Nephron (organoid): ENCODE results near the gene ZNF205.
A peak's percentile ranks its signal among the peaks of the same experiment; 100 is the strongest.

Source experiments
- H3K27ac Mint-ChIP-seq, 3 experiments: 2 replicates each; pipeline ENCODE4 v1.8.0; 2020; ENCODE audit warnings: mixed read lengths in 3 of 3, mild to moderate bottlenecking in 2 of 3, moderate library complexity in 1 of 3
- H3K27me3 Mint-ChIP-seq: 2 replicates; pipeline ENCODE4 v1.8.0; 2021; ENCODE audit warnings: low read depth, mild to moderate bottlenecking, moderate library complexity, mixed read lengths
- H3K36me3 Mint-ChIP-seq: 2 replicates; pipeline ENCODE4 v1.8.0; 2020; ENCODE audit warnings: low read depth, mixed read lengths
- H3K4me1 Mint-ChIP-seq: 2 replicates; pipeline ENCODE4 v1.8.0; 2020; ENCODE audit warnings: mixed read lengths
- H3K4me3 Mint-ChIP-seq, 3 experiments: 2 replicates each; pipeline ENCODE4 v1.8.0; 2020; ENCODE audit warnings: mild to moderate bottlenecking in 3 of 3, mixed read lengths in 3 of 3, moderate library complexity in 2 of 3
- H3K9me3 Mint-ChIP-seq: 2 replicates; pipeline ENCODE4 v1.8.0; 2020; ENCODE audit warnings: mixed read lengths
- TF ChIP-seq, protein P1 (sequence below), 3 experiments: fragments of 200-600 bp; sonication (generic); IDR thresholded peaks; one replicate each; pipeline ENCODE4 v1.5.0; 2021; ENCODE audit warnings: antibody characterized with exemption in 3 of 3; ENCODE audit not compliant: unreplicated experiment in 3 of 3

ZNF205 gene

DNA sequence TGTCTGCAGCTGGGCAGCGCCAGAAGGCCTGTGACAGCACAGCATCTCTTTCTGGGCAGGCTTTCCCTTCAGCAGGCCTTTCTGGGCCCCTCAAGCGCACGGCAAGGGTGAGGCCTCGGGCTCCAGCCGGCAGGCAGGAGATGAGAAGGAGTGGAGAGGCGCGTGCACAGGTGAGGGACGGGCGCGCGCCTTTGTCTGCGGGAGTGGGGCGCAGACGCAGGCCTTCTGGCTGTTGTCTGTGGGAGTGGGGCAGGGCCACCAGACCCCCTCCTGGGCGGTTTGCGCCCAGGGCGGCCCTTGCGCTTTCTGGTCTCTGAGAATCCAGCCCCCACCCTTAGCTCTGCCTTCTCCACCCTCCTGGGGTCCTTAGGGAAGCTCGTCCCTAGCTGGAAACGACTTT, 6.5 kb downstream of the ZNF205 start:
- no peak overlapping the region for H3K4me3 Mint-ChIP-seq
- H3K4me1 Mint-ChIP-seq = peaks cover 29% of the 10 kb centered on the region
- peaks cover 11% of the 10 kb centered on the region for H3K36me3 Mint-ChIP-seq
- no peaks in the 10 kb centered on the region for H3K9me3 Mint-ChIP-seq
- H3K27me3 Mint-ChIP-seq = no peaks in the 10 kb centered on the region
- no peak overlapping the region for H3K27ac Mint-ChIP-seq
- TF ChIP-seq, protein P1, sequence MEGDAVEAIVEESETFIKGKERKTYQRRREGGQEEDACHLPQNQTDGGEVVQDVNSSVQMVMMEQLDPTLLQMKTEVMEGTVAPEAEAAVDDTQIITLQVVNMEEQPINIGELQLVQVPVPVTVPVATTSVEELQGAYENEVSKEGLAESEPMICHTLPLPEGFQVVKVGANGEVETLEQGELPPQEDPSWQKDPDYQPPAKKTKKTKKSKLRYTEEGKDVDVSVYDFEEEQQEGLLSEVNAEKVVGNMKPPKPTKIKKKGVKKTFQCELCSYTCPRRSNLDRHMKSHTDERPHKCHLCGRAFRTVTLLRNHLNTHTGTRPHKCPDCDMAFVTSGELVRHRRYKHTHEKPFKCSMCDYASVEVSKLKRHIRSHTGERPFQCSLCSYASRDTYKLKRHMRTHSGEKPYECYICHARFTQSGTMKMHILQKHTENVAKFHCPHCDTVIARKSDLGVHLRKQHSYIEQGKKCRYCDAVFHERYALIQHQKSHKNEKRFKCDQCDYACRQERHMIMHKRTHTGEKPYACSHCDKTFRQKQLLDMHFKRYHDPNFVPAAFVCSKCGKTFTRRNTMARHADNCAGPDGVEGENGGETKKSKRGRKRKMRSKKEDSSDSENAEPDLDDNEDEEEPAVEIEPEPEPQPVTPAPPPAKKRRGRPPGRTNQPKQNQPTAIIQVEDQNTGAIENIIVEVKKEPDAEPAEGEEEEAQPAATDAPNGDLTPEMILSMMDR (IDR thresholded peaks at IDR 0.05; ENCODE audit: unreplicated experiment in 3 of 3) = no peak

DNA sequence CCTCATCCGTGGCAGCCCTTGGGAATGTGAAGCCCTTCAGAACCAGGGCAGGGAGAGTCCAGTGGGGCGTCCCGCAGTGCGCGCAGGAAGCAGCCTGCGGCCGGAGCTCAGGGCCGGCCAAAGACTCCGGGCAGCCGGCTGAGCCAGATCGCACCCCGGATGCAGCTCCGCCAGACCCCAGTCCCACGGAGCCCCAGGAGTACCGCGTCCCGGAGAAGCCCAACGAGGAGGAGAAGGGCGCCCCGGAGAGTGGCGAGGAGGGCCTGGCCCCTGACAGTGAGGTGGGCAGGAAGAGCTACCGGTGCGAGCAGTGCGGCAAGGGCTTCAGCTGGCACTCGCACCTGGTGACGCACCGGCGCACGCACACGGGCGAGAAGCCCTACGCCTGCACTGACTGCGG, 6.9 kb downstream of the ZNF205 start:
- TF ChIP-seq, protein P1 (IDR thresholded peaks at IDR 0.05; ENCODE audit: unreplicated experiment in 3 of 3) = no peak
- Mint-ChIP-seq H3K4me3 (no peak overlapping the region), H3K9me3 (no peaks in the 10 kb centered on the region), H3K4me1 (peaks cover 28% of the 10 kb centered on the region), H3K36me3 (peaks cover 11% of the 10 kb centered on the region), H3K27me3 (no peaks in the 10 kb centered on the region), H3K27ac (no peak overlapping the region)

GRCh38 chr16:3119701-3120408, 7.5 kb downstream of the ZNF205 start:
- H3K9me3 Mint-ChIP-seq = no peaks in the 10 kb centered on the region
- TF ChIP-seq, protein P1 (IDR thresholded peaks at IDR 0.05; ENCODE audit: unreplicated experiment in 3 of 3) = no peak
- no peak overlapping the region for H3K27ac Mint-ChIP-seq
- peaks cover 28% of the 10 kb centered on the region for H3K4me1 Mint-ChIP-seq
- no peak overlapping the region for H3K4me3 Mint-ChIP-seq
- no peaks in the 10 kb centered on the region for H3K27me3 Mint-ChIP-seq
- peaks cover 11% of the 10 kb centered on the region for H3K36me3 Mint-ChIP-seq

GRCh38 chr16:3120435-3120834, 8.0 kb downstream of the ZNF205 start:
- H3K9me3 Mint-ChIP-seq = no peaks in the 10 kb centered on the region
- H3K4me3 Mint-ChIP-seq = no peak overlapping the region
- H3K4me1 Mint-ChIP-seq = peaks cover 27% of the 10 kb centered on the region
- H3K36me3 Mint-ChIP-seq = peaks cover 11% of the 10 kb centered on the region
- no peaks in the 10 kb centered on the region for H3K27me3 Mint-ChIP-seq
- TF ChIP-seq, protein P1 (IDR thresholded peaks at IDR 0.05; ENCODE audit: unreplicated experiment in 3 of 3) = no peak
- no peak overlapping the region for H3K27ac Mint-ChIP-seq

GRCh38 chr16:3121851-3122467, 9.6 kb downstream of the ZNF205 start:
- Mint-ChIP-seq H3K27me3 (no peaks in the 10 kb centered on the region), H3K27ac (peak overlapping the region in 2 of 3 experiments; percentile 71 to 82), H3K4me1 (peaks cover 34% of the 10 kb centered on the region), H3K4me3 (peak overlapping the region; percentile 62 to 92 (median 90)), H3K9me3 (no peaks in the 10 kb centered on the region), H3K36me3 (peaks cover 10% of the 10 kb centered on the region)
- TF ChIP-seq, protein P1 (IDR thresholded peaks at IDR 0.05; ENCODE audit: unreplicated experiment in 3 of 3) = no peak
